Placental pericyte (primary cell): ENCODE measurements around the gene LRRN3. TPM values are rescaled to one million over a fixed set of nuclear protein-coding genes. Genes with fewer than 3 reads are reported as not detected.

ENCODE experiments used
- total RNA-seq: library from RNA; depleted of rRNA; stranded (reverse); fragments of >200 nt; gene quantifications from 2 replicates; pipeline ENCODE4 v1.2.3, GENCODE V29; 2012

LRRN3 gene
- total RNA-seq: 3.7 and 4.0 TPM in 2 replicates

GRCh38 chr7:111090846-111091245 lies at the start of gene LRRN3:
Gene LRRN3 (plus strand): TSS chr7:111091127. CDS start chr7:111122773, 31,646 bp downstream.

